B cell (primary cell): Measurements from ENCODE around the gene ABCC10.

Experiments
- EZH2 ChIP-seq: IDR thresholded peaks from 2 replicates; pipeline ENCODE4 v1.6.1; 2012; ENCODE audit warnings: borderline replicate concordance, low read depth, mild to moderate bottlenecking, moderate library complexity, low read length; ENCODE audit not compliant: insufficient read depth, poor library complexity, severe bottlenecking
- TF ChIP-seq, protein P1 (sequence below): fragments of 200-600 bp; IDR thresholded peaks from one replicate; pipeline ENCODE4 v1.8.0; 2022; ENCODE audit warnings: antibody characterized with exemption, mild to moderate bottlenecking

DNA sequence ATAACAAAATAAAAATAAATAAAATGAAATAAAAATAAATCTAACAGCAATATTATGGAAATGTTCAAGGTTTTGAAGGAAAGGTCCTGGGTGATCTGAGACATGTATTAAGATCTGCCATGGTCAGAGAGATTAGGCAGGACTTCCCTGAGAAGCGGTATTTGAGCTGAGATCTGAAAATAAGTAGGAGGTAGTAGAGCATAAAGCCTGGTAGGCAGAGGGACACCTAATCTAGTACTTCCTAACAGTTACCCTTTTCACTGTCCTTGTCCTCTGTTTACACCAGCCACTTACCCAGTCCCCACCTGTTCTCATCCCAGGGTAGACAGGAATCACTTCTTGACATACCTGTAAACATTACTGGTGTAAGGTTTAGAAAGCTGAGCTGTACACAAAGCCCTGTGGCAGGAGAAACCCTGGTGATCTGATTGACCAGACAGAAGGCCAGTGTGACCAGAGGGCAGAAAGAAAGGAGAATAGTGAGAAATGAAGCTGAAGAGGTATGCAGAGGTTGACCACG, 49.6 kb upstream of the ABCC10 start:
- TF ChIP-seq, protein P1, sequence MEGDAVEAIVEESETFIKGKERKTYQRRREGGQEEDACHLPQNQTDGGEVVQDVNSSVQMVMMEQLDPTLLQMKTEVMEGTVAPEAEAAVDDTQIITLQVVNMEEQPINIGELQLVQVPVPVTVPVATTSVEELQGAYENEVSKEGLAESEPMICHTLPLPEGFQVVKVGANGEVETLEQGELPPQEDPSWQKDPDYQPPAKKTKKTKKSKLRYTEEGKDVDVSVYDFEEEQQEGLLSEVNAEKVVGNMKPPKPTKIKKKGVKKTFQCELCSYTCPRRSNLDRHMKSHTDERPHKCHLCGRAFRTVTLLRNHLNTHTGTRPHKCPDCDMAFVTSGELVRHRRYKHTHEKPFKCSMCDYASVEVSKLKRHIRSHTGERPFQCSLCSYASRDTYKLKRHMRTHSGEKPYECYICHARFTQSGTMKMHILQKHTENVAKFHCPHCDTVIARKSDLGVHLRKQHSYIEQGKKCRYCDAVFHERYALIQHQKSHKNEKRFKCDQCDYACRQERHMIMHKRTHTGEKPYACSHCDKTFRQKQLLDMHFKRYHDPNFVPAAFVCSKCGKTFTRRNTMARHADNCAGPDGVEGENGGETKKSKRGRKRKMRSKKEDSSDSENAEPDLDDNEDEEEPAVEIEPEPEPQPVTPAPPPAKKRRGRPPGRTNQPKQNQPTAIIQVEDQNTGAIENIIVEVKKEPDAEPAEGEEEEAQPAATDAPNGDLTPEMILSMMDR: no peak
- TF ChIP-seq EZH2: no peak
